NT2/D1 (cell line): ENCODE data around the gene PRPF4.

Experiments
- YY1 ChIP-seq: IDR thresholded peaks from 2 replicates; pipeline ENCODE4 v1.6.1; 2011; ENCODE audit not compliant: insufficient read length, insufficient read depth
- ZNF274 ChIP-seq: IDR thresholded peaks from 2 replicates; pipeline ENCODE4 v1.6.1; 2011; ENCODE audit warnings: mild to moderate bottlenecking, low read depth, low read length

DNA sequence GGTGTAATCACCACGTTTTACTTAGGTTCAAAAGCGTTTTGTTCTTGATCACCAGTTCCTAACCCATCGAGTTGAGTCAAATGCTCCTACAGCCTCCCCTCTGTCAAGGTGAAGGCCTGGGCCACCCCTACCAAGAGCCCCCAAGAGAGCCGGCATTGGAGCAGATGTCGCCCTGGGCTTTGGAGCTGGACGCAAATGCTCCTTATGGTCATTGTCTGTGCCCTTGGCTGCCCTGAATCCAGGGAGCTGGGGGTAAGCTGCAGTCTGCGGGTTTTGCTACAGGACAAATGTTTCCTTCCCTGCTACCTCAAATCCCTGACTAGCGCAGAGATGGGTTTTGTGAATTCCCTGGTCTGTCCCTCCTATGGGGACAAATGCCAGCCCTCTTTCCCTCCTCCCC lies 22.9 kb downstream of the PRPF4 start:
- TF ChIP-seq YY1 (no peak), ZNF274 (no peak)
